LNCaP clone FGC (cell line): ENCODE measurements around the gene RNF135.
"Not testable (repeated sequence)": the region's sequence is repeated elsewhere in the genome, so short reads cannot be mapped to it uniquely, and the experiment has no call there.

Source experiments
- DNase-seq: peaks from one replicate; pipeline ENCODE4 v3.0.0-alpha.2; 2011; ENCODE audit warnings: low read depth
- H3K4me3 ChIP-seq: 2 replicates; pipeline ENCODE4 v1.5.1; 2011; ENCODE audit warnings: mild to moderate bottlenecking, low read depth, low read length, control low read depth
- CTCF ChIP-seq: IDR thresholded peaks from 2 replicates; pipeline ENCODE4 v1.5.1; 2012; ENCODE audit warnings: mild to moderate bottlenecking; ENCODE audit not compliant: control insufficient read depth, insufficient read depth; ENCODE audit errors: extremely low read depth

Gene RNF135

GRCh38 chr17:30969989-30970830 lies 629 bp upstream of the RNF135 start:
- no peak for TF ChIP-seq CTCF
- no peak for DNase-seq

GRCh38 chr17:30975042-30975820 lies 4.4 kb downstream of the RNF135 start:
- TF ChIP-seq CTCF = no peak
- no peak overlapping the region for H3K4me3 ChIP-seq
- no peak for DNase-seq

More at GRCh38 chr17:30969989-30970830, 629 bp upstream of the RNF135 start:
- peak overlapping the region; percentile 74 for H3K4me3 ChIP-seq

- not testable (repeated sequence) for DNase-seq
These were observed 9.1 kb downstream of the RNF135 start for GRCh38 chr17:30979919-30980318.

GRCh38 chr17:30981531-30982519 lies 11.0 kb downstream of the RNF135 start:
- no peak for DNase-seq
- no peak for TF ChIP-seq CTCF
- H3K4me3 ChIP-seq = no peak overlapping the region

More at GRCh38 chr17:30979919-30980318, 9.1 kb downstream of the RNF135 start:
- H3K4me3 ChIP-seq = not testable (repeated sequence)

GRCh38 chr17:30982855-30983254 lies 12.0 kb downstream of the RNF135 start:
- no peak for TF ChIP-seq CTCF
- no peak for DNase-seq
- no peak overlapping the region for H3K4me3 ChIP-seq

- no peak for DNase-seq
- no peak for TF ChIP-seq CTCF
These were observed 19.6 kb downstream of the RNF135 start for GRCh38 chr17:30990458-30990857.

GRCh38 chr17:30992551-30992950 lies 21.7 kb downstream of the RNF135 start:
- DNase-seq = no peak
- H3K4me3 ChIP-seq = no peak overlapping the region
- no peak for TF ChIP-seq CTCF

More at GRCh38 chr17:30990458-30990857, 19.6 kb downstream of the RNF135 start:
- H3K4me3 ChIP-seq = no peak overlapping the region
